Lung microvascular endothelial cell (primary cell): Measurements from ENCODE around the gene PPIB. TPM values are rescaled to one million over a fixed set of nuclear protein-coding genes. Genes with fewer than 3 reads are reported as not detected.

Source experiments
- DNase-seq, 2 donors: peaks; one replicate each; pipeline versions ENCODE4 v3.0.0 to v3.0.0-alpha.2; 2010; ENCODE audit warnings: low read depth in 2 of 2
- total RNA-seq: library from RNA; depleted of rRNA; stranded (reverse); fragments of >200 nt; gene quantifications from 2 replicates; pipeline ENCODE4 v1.2.1, GENCODE V29; 2014

The PPIB gene
- total RNA-seq, 1 donor from 2014 or later = 623 TPM

DNA sequence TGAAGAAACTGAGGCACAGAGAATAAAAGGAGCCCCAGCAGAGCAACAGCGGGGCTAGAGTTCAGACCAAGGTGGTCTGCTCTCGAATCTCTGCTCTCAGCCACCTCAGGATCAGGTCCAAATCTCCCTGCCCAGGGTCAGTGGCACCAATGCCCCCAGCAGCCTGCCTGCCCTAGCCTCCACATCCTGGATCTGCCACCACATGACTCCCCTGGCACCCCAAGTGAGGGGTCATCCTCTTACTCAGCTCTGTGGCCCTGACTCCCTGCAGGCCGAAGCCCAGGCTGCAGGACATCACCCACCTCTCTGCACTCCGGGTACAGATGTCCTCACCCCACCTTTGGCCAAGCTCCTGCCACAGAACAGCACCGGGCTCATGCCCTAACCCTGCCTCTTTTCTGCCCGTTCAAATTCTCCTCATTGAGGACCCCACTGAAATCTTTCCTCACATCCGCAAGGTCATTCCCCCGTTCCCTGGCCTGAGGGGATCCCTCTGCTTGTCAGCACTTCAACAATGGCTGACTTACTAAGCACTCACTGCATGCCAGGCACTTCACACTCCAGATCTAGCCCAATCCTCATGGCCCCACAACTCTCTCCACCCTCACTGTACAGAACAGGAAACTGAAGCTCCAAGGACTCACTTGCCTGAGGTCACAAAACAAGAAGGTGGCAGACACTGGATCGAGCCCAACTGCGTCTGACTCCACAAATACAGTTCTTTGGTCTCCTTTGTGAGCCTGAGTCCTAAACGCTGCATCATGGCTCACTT is 4.3 kb downstream of the PPIB start:
- no peak for DNase-seq

DNA sequence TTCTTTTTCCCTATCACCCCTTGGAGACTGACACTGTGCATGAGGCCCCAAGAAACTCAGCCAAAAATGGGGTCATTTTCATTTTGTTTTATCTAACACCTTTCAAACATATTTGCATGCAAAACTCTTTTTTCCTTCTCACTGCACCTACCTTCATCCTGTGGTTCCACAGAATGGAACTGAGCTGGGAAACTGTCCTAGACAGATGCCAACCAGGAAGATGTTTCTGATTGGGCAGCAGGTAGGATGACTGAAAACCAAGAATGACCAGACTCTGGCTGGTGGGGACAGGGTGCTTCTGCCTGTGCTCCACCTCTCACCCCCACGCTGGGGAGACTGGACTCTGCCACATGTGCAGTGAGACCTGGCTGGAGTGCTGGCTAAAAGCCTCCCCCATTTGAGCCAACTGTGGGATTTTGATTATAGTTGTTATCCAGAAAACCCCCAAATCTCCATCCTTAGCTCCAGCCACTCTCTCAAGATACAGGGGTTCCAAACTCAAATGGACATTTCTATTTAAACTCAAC is 5.2 kb downstream of the PPIB start:
- no peak for DNase-seq

DNA sequence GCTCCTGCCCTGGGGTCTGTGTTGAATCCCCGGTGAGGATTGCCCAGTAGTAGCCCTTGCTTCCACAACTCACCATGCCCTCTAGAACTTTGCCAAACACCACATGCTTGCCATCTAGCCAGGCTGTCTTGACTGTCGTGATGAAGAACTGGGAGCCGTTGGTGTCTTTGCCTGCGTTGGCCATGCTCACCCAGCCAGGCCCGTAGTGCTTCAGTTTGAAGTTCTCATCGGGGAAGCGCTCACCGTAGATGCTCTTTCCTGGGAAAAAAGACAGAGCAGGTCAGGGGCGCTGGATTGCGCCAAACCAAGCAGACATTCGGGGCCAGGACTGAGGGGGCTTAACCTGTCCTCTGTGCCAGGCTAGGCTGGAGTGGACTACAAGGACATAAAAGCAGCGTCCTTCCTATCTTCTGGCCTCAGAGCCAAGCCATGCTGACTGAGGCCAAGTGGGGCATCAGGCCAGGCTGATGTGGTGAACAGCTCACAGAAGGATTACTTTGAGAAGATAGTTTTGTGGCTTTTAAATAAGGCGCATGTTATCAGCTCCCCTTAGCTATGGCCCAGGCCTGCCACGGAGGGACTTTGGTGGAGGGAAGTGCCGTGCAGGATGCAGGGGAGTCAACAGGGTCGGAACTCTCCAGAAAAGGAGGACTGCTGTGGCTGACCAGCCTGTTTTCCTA is 6.0 kb downstream of the PPIB start:
- no peak for DNase-seq

DNA sequence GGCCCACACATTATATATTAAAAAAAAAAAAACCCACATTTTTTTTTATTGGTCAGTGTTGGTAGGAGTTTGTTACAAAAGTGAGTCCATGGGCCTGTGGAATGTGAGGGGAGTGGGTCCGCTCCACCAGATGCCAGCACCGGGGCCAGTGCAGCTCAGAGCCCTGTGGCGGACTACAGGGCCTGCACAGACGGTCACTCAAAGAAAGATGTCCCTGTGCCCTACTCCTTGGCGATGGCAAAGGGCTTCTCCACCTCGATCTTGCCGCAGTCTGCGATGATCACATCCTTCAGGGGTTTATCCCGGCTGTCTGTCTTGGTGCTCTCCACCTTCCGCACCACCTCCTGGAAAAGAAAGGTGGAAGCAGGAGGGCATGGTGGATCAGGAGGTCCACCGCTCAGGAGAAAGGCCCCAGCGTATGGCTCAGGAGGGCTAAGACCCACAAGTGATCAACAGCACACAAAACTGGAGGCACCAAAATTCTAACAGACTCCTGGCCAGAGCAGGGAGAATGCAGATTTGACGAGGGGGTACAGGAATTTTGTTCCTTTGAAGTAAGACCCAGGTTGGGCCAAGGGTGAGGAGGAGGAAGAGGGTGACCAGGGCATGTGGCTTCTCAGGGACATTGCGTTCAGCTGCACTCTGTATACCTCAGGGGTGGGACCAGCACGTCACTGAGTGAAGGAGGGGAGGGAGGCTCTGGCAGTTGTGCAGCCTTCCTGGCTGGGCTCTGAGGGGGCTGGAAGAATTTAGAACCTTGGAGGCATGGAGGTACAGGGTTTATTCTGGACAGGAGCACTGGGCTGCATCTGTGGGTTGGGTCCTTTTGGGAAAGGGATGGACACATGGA is 6.8 kb downstream of the PPIB start:
- DNase-seq = no peak

DNA sequence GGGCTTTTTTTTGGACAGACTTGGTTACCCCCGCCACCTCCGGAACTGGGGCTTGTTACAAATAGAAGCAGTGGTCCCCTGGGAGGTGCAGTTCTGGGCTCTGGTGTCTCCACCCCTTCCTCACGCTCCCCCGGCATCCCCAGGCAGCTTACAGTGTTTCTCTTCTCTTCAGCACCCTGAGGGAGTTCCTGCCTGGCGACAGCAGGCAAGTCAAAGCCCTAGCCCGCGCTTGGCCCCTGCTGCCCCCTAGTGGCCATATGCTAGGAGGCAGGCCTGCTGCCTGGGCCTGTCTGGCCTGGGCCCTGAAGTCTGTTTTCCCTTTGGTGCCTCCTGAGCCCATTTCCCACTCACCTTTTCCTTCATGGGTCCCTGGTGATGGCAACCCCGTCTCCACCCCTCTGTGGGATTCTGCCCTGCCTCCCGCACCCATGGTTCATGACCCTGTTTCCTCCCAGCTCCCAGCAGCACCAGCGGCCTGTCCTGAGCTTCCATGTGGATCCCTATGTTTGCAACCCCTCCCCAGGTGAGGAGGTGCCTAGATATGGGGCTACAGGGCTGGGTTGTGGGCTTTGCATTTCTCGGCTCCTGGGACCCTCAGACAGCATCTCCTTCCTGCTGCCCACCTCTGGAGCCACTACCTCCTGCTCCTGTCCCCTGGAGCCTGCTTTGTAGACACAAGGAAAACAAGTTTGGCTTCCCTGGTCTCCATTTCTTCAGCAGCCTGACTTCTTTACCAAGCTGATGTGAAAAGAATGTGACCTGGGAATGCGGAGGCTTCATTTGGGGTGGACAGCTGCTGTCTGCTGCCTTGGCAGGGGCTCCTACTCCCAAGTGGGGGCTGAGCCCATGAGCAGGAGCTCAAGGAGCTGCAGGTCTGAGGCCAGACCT is 9.1 kb downstream of the PPIB start:
- DNase-seq = peak; percentile 88 to 89

DNA sequence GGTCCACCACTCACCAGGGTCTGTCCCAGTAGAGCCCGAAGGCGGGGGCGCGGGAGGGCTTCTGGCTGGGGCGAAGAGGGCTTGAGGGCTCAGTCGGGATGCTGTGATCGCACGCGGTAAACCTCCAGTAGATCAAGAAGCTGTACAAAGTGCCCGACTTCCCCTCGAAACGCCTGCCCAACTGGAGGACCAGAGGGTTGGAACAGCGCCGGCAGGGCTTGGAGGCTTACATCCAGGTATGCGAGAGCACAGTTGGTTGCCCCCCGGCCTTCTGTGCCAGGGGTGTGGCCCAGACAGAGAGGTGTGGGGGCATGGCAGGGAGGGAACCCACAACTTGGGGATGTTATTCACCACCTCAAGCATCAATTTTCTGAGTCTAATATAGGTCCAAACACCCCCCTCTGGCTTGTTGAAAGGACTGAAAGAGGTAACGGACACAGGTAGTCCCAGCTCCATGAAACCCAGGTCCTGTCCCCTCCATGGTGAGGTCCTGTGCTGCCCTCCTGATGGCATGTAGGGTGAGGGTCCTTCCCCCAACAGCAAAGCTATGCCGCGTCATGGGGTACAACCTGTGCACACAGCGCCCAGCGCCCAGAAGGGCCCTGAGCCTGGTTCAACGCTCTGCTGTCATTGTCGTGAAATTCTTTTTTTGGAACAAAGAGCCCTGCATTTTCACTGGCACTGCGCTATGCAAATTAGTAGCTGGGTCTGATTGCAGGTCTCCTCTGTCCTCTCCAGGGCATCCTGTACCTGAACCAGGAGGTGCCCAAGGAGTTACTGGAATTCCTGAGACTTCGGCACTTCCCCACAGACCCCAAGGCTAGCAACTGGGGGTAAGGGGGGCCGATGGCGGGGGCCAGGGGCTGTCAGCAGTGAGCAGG is 10.1 kb downstream of the PPIB start:
- DNase-seq = peak in 1 of 2 donors; percentile 8

DNA sequence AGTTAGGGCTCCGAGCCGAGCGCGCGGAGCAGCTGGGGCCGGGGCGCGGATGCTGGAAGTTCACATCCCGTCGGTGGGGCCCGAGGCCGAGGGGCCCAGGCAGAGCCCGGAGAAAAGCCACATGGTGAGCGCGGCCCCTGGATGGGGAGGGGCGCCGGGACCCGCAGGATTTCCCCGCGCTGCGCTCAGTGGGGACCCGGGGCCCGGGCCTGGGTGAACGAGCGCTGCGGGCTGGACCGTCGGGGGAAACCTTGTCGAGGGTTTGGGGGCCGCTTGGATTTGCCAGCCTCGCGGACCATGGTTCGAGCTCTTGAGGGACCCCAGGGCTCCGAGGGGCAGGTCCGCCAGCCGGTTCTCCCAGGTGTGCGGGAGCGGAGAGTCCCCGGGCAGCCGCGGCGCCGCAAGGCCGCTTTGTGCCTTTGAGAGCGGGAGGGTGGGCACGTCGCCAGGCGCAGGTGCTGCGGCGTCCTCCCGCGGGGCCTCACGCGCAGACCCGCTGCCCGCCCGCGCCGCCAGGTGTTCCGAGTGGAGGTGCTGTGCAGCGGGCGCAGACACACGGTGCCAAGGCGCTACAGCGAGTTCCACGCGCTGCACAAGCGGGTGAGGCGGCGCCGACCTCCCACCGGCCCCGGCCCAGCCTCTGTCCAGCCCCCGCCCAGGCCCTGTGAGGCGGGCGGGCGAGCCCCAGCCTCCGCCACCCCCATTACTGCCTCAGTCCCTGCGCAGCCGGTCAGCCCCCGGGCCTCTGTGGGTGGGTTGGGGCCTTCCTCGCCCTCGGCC is 10.9 kb downstream of the PPIB start, which contains the start of gene SNX22:
Gene SNX22 (plus strand): TSS at position 5 of the 780 bp plus-strand sequence. CDS start 45 bp downstream, at position 50.
- DNase-seq = peak in 1 of 2 donors; percentile 29

DNA sequence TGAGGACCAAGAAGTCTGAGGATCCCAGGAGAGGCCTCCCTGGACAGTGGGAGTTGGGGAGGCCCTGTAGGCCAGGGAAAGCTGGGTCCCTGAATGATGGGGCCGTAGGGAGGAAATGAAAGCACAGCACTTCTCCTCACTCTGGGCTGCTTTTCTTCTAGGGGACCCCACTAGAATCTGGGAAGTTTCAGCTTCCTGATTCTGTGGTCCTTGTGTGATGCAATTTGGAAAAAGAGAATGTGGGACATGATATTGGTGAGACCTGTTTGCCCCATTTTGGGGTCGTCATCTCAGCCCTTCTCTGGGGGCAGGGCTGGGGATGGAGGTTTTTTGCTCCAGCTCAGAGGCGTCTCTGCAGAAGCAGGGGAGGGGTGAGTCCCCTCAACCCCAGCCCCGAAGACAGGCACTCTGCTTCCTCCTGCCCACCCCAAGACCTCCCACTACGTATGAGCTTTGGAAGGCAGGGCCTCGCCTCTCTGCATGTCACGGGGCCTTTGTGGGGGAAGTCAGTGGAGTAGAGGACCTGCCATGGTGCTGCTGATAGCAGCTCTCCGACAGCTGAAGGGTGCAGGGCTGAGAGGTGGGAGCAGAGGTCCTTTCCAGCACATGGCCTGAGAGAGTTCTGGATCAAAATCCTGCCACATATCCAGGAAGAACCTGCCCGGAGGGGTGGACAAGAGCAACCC is 12.8 kb downstream of the PPIB start:
- DNase-seq = no peak

DNA sequence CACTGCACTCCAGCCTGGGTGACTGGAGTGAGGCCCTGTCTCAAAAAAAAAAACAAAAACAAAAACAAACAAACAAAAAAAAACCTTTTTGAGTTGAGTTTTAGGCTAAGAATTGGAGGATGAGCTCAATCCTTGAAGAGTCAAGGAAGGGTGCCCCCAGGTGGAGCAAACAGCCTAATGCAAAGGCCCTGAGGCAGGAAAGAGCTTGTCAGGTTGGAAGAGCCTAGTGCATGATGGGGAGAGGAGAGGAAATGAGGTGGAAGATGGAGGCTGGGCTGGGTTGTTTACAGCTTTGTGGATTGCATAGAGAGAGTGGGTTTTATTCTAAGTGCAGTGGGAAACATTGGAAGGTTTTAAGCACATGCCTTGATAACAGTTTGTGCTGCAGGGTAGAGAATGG is 13.4 kb downstream of the PPIB start:
- peak in 1 of 2 donors; percentile 32 for DNase-seq

DNA sequence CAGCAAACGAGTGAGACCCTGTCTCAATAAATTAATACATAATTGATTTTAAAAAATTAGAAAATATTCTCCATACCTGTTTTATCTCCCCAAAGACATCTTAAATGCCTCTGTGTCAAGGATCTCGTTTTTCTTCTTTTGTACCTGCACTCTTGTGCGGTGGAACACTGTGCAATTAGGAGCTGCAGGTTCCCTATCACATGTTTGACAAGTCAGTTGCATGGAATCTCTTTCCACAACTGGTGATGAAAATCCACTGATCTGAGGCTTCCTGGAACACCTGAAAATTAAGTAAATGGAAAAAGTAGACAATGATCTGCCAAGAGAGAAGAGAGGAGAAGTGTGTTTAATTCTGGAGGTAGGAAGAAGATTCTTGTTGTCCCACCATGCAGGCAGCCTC is 14.2 kb downstream of the PPIB start:
- DNase-seq = no peak

DNA sequence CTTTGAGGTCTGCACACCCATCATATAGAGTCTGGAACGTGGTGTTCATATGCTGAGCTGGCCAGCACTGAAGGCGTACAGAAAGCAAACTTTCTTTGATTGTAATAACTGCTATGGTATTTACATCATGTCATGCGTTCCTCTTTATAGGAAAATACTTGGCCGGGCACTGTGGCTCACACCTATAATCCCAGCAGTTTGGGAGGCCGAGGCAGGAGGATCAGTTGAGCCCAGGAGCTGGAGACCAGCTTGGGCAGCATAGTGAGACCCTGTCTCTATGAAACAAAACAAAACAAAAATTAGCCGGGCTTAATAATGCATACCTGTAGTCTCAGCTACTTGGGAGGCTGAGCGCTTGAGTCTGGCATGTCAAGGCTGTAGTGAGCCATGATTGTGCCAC is 14.7 kb downstream of the PPIB start:
- no peak for DNase-seq

DNA sequence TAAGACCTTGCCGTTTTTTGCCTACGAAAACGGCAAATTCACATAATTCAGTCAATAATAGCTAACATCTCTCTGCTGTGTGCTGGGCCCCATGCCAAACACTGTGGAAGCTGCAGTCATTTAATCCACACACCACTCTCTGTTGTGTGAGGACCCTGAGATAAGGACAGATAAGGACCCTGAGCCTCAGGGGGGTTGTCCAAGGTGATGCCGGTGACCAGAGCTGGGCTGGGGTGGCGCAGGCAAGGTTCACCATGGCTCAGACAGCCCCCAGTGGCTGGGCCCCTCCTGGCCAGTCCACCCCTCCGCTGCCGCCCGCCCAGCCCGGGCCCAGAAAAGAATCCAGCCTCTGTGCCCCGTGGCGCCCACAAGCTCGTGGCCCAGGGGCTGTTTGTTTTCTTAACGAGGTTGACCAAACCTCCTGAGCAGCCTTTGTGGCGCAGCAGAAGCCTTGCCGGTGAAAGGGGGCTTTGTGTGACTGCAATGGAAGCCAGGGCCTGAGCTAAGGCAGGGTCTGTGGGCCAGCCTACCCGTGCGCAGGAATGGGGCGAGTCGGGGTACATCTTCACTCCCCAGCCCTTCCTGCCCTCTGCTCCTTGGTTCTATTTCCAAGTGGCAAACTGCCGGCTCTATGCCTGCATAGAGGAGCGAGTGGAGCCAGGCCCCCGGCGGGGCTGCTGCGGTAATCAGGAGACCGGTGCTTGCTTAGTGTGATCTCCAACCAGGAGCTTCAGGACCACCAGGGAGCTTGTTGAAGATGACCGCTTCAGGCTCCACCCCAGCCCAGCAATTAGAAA is 15.7 kb downstream of the PPIB start:
- DNase-seq = peak in 1 of 2 donors; percentile 11

DNA sequence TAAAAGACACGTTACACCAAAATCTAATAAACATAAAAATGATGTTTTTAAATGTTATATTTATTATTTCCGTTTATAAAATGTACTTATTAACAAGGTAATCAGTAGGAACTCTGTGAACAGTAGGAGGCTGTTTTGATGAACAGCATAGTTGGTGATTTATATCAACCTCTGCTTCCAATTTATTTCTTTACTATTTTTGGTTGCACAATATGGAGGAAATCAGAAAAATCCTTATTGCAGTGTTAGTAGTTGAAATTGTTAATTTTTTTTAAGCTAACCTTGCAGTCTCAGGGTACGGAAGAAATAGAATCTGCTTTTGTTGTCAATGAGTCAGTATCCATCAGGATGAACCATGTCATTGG is 16.3 kb downstream of the PPIB start:
- no peak for DNase-seq

DNA sequence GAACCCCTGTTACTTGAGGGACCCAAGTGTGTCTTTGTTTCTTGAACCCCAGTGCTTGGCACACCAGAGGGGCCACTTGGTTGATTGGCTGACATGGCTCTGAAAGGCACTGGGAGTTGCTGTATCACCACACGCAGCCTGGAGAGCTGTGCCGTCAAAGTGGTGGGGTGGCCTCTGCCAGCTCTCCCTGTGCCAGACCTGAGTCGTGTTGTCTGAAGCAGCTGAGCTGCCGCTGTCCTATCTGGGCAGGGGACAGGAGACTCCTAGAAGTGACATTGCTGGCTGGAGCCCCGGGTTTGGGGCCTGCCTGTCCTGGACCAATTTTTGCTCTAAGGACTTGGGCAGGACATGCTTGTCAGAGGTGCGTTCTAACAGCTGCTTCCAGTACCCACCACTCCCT is 16.8 kb downstream of the PPIB start:
- no peak for DNase-seq

DNA sequence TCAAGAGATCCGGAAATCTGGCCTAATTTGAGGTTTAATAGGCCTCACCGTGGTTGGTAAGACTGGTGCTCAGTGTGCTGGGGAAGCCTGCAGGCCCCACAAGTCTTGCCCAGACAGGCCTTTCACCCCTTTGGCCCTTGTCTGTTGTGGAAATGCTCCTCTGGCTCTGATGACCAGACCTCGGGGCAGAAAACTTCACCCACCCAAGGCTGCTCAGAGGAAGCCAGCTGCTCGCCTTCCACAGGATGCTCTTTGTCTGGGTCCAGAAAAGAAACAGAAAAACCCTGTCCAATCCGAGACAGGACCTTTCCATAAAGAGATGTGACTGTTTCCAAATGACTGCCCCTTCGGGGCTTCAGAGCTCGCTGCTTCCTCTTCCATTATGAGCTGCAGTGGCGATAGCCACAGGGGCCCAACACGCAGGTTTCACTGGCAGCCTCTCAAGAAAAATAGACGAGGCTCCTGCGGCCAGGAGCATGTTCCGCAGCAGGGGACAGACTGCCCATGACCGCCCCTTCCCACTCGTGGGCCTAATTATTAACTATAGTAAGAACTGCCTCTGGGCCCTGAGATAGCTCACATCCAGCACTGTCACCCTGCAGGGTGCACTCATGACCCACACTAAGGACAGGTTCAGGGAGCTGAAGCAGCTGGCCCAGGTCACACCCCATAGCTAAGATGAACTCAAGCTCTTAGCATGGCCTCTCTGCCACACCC is 18.1 kb downstream of the PPIB start:
- no peak for DNase-seq

DNA sequence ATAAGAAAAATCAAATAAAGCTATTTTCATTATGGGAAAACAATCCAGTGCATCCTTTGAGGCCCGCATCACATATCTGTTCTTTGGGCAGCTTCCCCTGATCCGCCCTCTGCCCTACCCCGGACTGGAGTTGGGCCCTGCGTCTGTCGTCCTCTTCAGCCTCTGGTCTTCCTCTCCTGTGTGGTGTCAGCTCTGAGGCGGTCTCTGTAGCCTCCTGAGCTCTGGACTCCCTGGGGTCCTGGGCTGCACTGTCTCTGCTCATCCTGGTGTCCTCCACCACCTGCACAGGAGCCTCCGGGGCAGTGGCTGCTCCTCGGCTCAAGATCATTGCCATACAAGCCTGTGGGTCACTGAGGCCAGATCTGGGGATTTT is 18.6 kb downstream of the PPIB start:
- DNase-seq = no peak

DNA sequence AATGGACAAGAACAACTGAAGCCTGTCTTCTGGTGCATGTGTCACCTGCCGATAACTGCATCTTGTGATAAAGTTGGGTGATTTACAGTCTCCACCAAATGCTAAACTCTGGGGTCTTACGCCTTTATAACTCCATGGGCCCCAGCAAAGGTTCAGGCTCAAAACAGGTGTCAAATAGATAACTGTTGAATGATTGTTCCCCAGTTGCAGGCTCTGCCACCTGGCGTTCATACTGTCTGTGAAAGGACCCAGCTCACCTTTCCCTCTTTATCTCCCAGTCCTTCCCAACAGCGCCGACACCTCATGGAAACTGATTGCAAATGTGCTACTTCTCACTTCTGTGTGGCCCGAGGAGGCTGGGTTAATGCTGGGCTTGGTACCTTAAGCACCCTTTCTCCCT is 19.5 kb downstream of the PPIB start:
- DNase-seq = no peak
